IPS-18a (cell line): ENCODE data around the gene PNPLA1.

Experiments
- H3K27ac ChIP-seq: one replicate; pipeline ENCODE4 v1.5.1; 2013; ENCODE audit warnings: low read length
- H3K27me3 ChIP-seq: one replicate; pipeline ENCODE4 v1.6.1; 2013; ENCODE audit warnings: mild to moderate bottlenecking, low read length; ENCODE audit not compliant: control insufficient read depth, insufficient read depth
- H3K36me3 ChIP-seq: one replicate; pipeline ENCODE4 v1.6.1; 2013; ENCODE audit warnings: low read depth, low read length; ENCODE audit not compliant: control insufficient read depth
- H3K4me1 ChIP-seq: one replicate; pipeline ENCODE4 v1.6.1; 2013; ENCODE audit warnings: low read depth, low read length; ENCODE audit not compliant: control insufficient read depth
- H3K4me3 ChIP-seq: one replicate; pipeline ENCODE4 v1.5.1; 2013; ENCODE audit warnings: low read length
- H3K9ac ChIP-seq: one replicate; pipeline ENCODE4 v1.6.1; 2013; ENCODE audit warnings: mild to moderate bottlenecking, low read length, moderate library complexity
- H3K9me3 ChIP-seq: one replicate; pipeline ENCODE4 v1.6.1; 2013; ENCODE audit warnings: low read depth, low read length; ENCODE audit not compliant: control insufficient read depth

PNPLA1 gene

DNA sequence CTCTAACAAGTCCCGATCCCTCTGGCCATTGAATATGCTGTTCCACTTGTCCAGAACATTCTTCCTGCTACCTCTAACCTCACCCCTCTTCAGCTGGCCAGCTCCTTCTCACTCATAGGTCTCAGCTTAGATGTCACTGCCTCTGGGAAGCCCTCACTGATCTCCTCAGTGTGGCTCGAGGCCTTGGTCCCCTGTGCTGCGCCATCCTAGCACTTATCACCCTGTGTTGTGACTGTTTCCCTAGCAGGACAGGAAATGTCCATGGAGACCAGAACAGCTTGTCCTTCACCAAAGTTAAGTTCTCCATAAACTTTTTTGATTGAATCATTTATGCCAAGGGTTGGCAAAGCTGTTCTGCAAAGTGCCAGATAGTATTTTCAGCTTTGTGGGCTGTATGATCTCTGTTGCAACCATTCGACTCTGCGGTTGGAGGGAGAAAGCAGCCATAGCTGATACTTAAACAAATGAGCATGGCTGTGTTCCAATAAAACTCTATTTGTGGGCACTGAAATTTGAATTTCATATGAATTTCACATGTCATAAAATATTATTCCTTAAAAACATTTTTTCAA, 73.3 kb downstream of the PNPLA1 start:
- Histone ChIP-seq H3K4me3 (no peak overlapping the region), H3K27ac (no peak overlapping the region), H3K9me3 (no peaks in the 10 kb centered on the region), H3K4me1 (no peaks in the 10 kb centered on the region), H3K36me3 (no peaks in the 10 kb centered on the region), H3K9ac (no peak overlapping the region), H3K27me3 (peaks cover 18% of the 10 kb centered on the region)

DNA sequence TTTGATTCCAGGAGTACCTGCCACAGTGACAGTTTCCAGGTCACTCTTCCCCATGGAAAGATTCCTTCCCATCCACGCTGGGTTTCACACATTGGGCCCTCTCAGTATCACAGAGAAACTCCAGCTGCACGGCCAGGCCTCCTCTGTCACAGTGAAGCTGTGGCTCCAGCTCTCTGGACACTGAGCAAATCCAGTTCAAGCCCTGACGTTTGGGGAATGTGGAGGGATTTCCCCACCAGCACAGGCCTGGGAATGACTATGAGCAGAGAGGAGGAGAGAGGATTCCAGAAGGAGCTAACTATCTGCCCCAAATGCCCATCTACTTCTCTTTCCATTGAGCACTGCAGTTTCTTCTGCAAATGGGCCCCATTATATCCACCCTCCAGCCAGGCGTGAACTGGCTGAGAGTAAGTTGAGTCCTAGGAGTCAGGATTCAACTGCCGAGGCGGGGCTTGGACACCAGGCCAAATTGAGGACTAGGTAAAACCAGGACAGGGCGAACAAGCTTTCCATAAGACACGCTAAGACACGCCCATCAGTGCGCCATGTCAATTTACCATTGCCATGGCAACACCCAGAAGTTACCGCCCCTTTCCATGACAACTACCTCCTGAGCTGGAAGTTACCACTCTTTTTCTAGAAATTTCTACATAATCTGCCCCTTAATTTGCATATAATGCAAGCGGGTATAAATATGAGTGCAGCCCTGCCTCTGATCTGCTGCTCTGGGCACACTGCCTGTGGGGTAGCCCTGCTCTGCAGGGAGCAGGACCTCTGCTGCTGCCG, 76.0 kb downstream of the PNPLA1 start:
- no peak overlapping the region for H3K9ac ChIP-seq
- no peaks in the 10 kb centered on the region for H3K36me3 ChIP-seq
- no peak overlapping the region for H3K27ac ChIP-seq
- no peak overlapping the region for H3K4me3 ChIP-seq
- no peaks in the 10 kb centered on the region for H3K9me3 ChIP-seq
- no peaks in the 10 kb centered on the region for H3K4me1 ChIP-seq
- H3K27me3 ChIP-seq: peaks cover under 1% of the 10 kb centered on the region

DNA sequence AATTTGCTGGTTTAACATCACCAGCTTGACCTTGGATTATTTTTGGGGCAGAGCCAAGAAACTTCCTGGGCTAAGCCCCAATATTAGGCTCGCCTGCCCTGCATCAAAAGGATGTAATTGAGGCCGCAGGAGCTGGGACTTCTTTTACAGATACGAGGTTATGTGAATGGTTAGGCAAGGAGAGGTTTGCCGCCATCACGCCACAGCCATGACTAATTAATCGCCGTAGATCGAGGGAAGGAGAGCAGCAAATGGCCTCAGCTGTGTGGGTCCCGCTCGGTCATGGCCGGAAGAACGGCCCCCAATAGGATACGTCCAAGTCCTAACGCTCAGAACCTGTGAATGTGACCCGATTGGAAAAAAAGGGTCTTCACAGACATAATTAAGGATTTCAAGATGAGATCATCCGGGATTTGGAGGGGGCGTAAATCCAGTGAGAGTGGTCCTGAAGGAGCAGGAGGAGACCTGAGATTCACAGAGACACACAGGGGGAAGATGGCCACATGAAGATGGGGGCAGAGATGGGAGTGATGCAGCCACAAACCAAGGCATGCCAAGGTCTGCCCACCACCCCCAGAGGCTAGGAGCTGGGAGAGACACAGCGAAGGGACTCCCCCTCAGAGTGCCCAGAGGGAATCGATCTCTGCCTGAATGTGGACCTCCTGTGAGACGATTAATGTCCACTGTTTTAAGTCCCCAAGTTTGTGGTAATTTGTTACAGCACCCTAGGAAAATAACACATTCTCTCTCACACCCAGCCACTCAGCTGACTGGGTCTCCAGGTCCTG, 76.8 kb downstream of the PNPLA1 start:
- Histone ChIP-seq H3K27ac (no peak overlapping the region), H3K4me1 (no peaks in the 10 kb centered on the region), H3K9me3 (no peaks in the 10 kb centered on the region), H3K36me3 (no peaks in the 10 kb centered on the region), H3K27me3 (no peaks in the 10 kb centered on the region), H3K4me3 (no peak overlapping the region), H3K9ac (no peak overlapping the region)

DNA sequence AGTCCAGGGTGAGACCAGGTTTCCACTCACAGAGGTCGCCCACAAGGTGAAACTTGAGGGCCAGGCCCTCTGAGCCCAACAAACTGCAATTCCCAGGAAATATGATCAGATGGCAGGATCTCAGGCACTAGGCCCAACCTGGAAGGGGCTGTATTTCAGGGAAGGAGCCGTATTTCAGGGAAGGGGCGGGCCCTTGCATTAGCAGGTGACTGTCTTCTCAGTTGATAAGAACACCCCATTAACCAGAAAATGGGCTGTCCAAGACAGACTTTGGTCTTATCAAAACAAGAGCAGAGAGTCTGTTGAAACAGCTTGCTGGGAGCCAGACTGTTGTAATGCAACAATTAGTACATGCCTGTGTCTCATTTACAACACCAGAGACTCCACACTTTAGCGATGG, 77.8 kb downstream of the PNPLA1 start:
- no peak overlapping the region for H3K27ac ChIP-seq
- H3K4me3 ChIP-seq: no peak overlapping the region
- no peaks in the 10 kb centered on the region for H3K4me1 ChIP-seq
- no peaks in the 10 kb centered on the region for H3K36me3 ChIP-seq
- H3K27me3 ChIP-seq: no peaks in the 10 kb centered on the region
- H3K9me3 ChIP-seq: no peaks in the 10 kb centered on the region
- H3K9ac ChIP-seq: no peak overlapping the region

DNA sequence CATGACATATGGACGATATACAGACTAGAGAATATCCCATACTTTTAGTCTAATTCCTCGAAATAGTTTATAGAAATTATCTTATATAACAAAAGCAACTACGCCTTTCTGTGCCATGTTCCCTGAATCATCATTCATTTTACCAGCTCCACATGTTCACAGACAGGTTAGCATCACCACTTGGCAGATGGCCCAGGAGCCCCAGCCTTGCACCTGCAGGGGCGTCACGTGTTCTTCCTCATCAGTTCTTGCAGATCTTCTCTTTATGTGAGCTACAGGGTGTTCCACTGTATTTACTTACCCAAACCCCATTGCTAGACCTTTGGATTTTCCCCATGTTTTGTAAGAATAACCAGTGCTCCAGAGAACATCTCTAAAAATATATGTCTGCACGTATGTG, 79.4 kb downstream of the PNPLA1 start:
- Histone ChIP-seq H3K27ac (no peak overlapping the region), H3K4me1 (no peaks in the 10 kb centered on the region)

DNA sequence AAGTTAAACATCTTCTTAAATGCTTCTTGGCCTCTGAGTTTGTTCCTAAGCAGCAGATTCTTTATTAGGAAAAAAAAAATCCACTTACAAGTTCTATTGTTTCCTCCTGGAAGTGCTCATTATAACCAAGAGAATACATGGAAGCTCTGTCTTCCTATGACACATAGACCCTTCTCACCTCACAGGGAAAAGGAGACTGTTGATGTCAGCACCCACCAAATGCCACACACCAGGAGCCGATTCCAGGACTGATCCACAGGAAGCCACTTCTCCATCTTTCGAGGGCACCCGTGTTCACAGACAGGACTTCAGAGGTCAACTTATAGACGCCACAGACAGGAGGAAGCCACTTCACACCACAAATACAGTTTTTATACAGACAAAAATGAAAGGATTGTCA, 80.2 kb downstream of the PNPLA1 start:
- no peaks in the 10 kb centered on the region for H3K36me3 ChIP-seq
- H3K9ac ChIP-seq: no peak overlapping the region
- no peak overlapping the region for H3K27ac ChIP-seq

More for the DNA sequence above, 79.4 kb downstream of the PNPLA1 start:
- Histone ChIP-seq H3K27me3 (no peaks in the 10 kb centered on the region), H3K4me3 (no peak overlapping the region), H3K36me3 (no peaks in the 10 kb centered on the region), H3K9ac (no peak overlapping the region), H3K9me3 (no peaks in the 10 kb centered on the region)

DNA sequence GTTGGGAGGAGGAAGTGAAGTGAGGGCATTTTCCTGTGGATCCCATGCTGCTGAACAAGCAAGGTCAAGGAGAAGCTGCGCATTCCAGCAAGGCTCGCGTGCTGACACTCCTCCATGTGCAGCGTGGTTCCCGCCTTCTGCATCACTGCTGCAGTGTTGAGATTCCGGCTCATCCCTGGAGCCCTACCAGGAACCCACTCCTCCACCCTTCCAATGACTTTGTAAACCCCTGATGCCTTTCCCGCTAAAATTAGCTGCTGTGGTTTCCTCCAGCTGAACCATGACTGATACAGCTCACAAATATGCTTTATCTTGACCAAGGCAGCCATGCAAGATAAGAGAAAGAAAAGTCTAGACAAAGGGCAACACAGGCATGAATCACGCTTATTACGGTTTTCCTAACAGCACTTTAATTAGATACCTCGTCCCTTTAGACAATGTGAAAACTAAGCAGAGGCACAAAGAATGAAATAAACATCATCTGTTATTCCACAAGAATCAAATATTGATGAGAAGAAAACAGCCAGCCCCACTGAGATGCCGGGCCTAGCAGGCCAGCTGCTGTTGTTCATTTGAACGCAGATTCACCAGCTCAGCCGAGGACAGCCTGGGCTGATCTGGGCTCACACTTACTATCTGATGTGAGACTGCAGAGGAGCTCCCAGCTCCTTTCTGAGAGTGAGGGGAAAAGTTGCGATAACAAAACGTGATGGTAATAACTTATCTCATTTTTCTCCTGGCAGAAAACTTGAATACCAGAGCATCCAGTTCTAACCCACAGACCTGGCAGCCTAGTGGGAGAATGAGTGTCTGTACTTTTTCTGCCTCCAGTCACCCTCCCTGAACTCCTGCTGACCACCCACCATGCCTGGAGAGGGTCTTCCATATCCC, 81.1 kb downstream of the PNPLA1 start:
- no peak overlapping the region for H3K4me3 ChIP-seq
- no peaks in the 10 kb centered on the region for H3K36me3 ChIP-seq
- no peaks in the 10 kb centered on the region for H3K4me1 ChIP-seq
- no peaks in the 10 kb centered on the region for H3K9me3 ChIP-seq
- no peak overlapping the region for H3K9ac ChIP-seq
- H3K27ac ChIP-seq: no peak overlapping the region
- H3K27me3 ChIP-seq: no peaks in the 10 kb centered on the region

More for the DNA sequence above, 80.2 kb downstream of the PNPLA1 start:
- no peak overlapping the region for H3K4me3 ChIP-seq
- H3K27me3 ChIP-seq: no peaks in the 10 kb centered on the region
- no peaks in the 10 kb centered on the region for H3K4me1 ChIP-seq
- no peaks in the 10 kb centered on the region for H3K9me3 ChIP-seq

DNA sequence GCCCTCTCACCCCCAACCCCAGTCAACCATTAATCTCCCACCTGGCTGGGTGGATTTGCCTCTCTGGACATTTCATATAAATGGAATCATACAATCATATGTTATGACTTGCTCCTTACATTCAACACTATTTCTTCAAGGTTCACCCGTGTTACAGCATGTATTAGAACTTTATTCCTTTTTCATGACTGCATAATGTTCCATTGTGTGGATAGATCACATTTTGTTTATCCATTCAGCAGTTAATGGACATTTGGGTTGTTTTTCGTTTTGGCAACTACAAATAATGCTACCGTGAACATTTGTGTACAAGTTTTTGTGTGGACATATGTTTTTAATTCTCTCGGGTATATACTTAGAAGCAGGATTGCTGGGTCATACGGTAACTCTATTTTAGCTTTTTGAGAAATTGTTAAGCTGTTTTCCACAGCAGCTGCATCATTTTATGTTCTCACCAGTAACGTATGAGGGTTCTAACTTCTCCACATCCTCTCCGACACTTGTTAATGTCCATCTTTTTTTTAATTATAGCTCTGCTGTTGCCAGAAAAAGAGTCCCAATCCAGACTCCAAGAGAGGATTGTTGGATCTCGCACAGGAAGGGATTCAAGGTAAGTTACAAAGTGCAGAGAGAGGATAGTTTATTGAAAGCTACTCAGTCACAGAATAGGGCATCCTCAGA, 82.8 kb downstream of the PNPLA1 start:
- Histone ChIP-seq H3K4me1 (no peaks in the 10 kb centered on the region), H3K27me3 (no peaks in the 10 kb centered on the region), H3K36me3 (no peaks in the 10 kb centered on the region), H3K4me3 (no peak overlapping the region), H3K27ac (no peak overlapping the region), H3K9me3 (no peaks in the 10 kb centered on the region), H3K9ac (no peak overlapping the region)

DNA sequence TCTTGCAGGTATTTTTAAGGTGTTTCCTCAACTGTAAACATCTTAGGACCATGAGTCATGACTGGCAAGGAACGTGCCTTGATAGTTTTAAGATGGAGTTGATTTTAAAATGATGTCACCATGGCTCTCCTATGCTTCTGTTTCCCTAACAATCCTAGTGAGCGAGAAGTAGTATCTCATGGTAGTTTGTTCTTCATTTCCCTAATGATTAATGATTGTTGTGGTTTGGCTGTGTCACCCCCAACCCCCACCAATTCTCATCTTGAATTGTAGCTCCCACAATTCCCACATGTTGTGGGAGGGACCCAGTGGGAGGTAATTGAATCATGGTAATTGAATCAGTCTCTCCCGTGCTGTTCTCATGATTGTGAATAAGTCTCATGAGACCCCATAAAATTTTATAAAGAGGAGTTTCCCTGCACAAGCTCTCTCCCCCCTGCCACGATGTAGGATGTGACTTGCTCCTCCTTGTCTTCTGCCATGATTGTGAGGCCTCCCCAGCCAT, 83.6 kb downstream of the PNPLA1 start:
- no peaks in the 10 kb centered on the region for H3K9me3 ChIP-seq
- H3K27me3 ChIP-seq: no peaks in the 10 kb centered on the region
- H3K4me3 ChIP-seq: no peak overlapping the region
- no peak overlapping the region for H3K9ac ChIP-seq
- no peaks in the 10 kb centered on the region for H3K36me3 ChIP-seq
- H3K27ac ChIP-seq: no peak overlapping the region
- no peaks in the 10 kb centered on the region for H3K4me1 ChIP-seq

DNA sequence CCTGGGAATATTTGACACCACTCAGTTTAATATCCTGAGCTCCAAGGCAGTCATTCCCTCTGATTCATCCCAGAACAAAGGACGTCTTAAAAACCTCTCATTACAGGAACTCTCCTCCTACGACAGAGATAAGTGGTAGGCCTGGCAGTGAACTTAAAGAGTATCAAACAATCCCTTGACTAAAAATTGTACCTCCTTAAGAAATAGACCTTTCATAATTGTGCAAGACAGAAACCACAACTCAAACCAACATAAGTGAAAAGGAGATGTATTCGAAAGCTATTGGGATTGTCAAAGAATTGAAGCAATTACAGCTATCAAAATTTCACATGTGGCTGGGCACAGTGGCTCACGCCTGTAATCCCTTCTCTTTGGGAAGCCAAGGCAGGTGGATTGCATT, 86.0 kb downstream of the PNPLA1 start:
- Histone ChIP-seq H3K9ac (no peak overlapping the region), H3K27ac (no peak overlapping the region), H3K4me3 (no peak overlapping the region), H3K36me3 (no peaks in the 10 kb centered on the region), H3K4me1 (no peaks in the 10 kb centered on the region), H3K9me3 (no peaks in the 10 kb centered on the region), H3K27me3 (no peaks in the 10 kb centered on the region)
